ENCODE data around the gene PDZD7.
A peak's percentile ranks its signal among the peaks of the same experiment; 100 is the strongest.

The PDZD7 gene

GRCh38 chr10:101011517-101012423, 19.2 kb downstream of the PDZD7 start:
- no peak for DNase-seq
- H3K9me3 Mint-ChIP-seq = no peaks in the 10 kb centered on the region

DNA sequence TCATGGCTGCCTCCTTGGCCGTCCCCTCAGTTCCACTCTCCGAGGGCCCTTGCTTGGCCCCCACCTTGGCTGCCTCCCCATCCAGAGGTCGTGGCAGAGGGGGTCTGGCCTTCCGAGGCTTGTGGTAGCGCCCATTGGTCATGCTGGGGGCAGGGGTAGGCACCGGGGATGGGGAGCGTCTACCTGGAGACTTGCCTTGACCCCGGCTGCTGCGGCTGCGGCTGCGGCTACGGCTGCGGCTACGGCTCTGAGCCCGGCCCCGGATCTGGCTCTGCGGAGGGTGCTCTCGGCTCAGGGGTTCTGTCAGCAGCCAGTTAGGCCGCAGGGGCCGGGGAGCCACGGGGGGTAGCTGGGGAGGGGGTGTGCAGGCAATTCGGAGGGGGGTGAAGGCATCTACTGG, 20.6 kb downstream of the PDZD7 start:
- no peak overlapping the region for H3K4me3 Mint-ChIP-seq
- peaks cover 8% of the 10 kb centered on the region for H3K27me3 Mint-ChIP-seq
- peaks cover 26% of the 10 kb centered on the region for H3K4me1 Mint-ChIP-seq (ENCODE audit: low read depth)
- H3K9me3 Mint-ChIP-seq = no peaks in the 10 kb centered on the region
- peaks cover 15% of the 10 kb centered on the region for H3K36me3 Mint-ChIP-seq (ENCODE audit: low read depth)
- no peak overlapping the region for H3K27ac Mint-ChIP-seq
- no peak for DNase-seq

More at GRCh38 chr10:101011517-101012423, 19.2 kb downstream of the PDZD7 start:
- no peak overlapping the region for H3K27ac Mint-ChIP-seq
- H3K27me3 Mint-ChIP-seq = peaks cover 19% of the 10 kb centered on the region
- H3K4me1 Mint-ChIP-seq (ENCODE audit: low read depth) = peaks cover 29% of the 10 kb centered on the region
- peaks cover 4% of the 10 kb centered on the region for H3K36me3 Mint-ChIP-seq (ENCODE audit: low read depth)
- H3K4me3 Mint-ChIP-seq = no peak overlapping the region

DNA sequence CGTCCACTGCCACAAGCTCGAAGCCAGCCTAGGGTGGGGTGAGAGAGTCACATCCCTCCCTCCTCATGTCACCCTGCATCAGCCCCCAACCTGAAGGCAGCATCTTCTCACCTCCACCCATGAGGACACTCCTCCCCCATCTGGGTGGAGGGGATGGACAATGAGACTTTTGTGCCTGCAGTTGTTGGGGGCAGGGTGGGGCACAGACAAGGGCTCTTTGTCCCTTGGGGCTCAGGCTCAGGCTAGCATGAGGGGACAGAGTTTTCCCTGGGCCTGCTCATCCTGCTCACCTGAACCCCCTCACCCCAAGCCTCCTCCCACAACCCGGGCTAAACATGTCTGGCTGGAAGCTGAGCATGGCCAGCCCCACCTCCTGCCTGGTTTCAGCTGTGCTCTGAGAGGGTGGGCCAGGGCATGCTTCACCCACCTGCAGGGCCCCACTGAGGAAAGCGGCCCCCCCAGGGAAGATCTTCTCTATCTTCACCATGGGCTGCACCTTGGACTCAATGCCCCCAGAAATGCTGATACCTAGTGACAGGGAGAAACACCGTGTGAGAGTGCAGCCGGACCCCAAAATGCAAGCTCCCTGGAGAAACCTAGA, 22.0 kb downstream of the PDZD7 start:
- DNase-seq = no peak
- H3K4me1 Mint-ChIP-seq (ENCODE audit: low read depth) = peaks cover 12% of the 10 kb centered on the region
- no peaks in the 10 kb centered on the region for H3K27me3 Mint-ChIP-seq
- H3K36me3 Mint-ChIP-seq (ENCODE audit: low read depth) = peaks cover 19% of the 10 kb centered on the region
- no peak overlapping the region for H3K27ac Mint-ChIP-seq
- no peak overlapping the region for H3K4me3 Mint-ChIP-seq
- no peaks in the 10 kb centered on the region for H3K9me3 Mint-ChIP-seq

DNA sequence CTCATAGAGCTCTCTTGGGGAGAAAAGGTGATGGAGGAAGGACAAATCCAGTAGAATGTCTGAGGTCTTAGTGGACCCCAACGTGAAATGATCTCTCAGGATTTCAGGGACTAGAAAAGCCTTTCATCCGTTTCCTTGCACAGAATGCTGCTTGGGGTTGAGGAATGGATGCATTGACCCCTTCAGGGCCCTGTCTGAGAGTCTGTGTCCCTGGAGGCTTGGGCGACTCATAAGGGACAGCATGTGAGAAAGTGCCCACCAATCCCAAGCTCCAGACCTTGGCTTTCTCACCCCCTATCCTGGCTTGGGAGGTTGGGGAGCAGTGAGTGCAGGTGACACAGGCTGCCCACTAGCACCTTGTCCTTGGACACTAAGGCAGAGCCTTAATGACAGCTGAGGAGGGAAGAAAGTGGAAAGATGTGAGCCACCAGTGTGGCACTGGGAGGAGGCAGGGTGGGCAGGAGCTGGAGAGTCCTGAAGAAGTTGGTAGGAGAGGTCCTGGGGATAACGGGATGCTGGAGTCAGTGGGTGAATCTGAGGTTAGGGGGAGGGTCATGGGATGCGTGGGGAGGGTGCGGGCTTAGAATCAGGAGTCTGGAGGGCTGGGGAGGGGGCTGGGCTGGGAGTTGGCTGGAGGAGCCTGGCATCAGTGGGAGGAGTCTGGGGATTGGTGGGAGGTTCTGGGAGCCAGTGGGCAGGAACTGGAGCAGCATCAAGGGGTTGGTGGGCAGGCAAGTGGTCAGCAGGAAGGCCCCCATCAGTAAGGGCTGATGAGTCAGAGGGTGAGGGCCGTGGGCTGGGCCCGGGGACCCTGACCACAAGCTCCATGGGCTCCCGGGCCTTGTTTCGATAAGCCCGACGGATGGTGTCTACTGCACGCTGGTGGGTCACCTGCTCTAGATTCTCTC, 22.8 kb downstream of the PDZD7 start:
- Mint-ChIP-seq H3K9me3 (no peaks in the 10 kb centered on the region), H3K36me3 (ENCODE audit: low read depth) (peaks cover 20% of the 10 kb centered on the region), H3K27ac (no peak overlapping the region), H3K4me3 (no peak overlapping the region), H3K27me3 (no peaks in the 10 kb centered on the region), H3K4me1 (ENCODE audit: low read depth) (peaks cover 7% of the 10 kb centered on the region)
- DNase-seq = no peak

DNA sequence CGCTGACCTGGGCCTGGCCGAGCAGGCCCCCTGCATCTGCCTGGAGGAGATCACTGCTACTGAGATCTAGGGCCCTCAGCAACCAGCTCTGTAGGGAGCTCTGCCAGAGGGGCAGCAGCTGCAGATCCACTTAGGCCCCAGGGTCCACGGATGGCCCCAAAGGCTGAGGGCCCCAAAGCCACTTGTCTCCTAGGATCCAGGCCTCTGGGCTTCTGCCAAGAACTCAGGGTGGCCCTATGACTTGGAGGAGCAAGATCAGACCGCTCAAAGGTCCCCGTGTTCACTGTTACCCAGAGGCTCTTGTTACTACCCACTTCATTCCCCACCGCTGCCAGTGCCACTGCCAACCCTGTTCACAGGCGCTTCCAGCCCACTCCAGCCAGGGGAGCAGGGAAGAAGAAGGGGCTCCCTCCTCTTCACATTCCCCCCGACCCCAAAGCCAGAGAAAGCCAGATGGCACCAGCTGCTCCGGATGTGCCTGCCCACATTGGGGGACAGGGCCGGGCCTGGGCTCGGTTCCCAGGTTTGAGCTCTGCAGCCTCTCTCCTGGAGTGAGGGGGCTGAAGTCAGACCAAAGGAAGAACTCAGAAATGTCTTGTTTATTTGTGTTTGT, 23.7 kb downstream of the PDZD7 start:
- Mint-ChIP-seq H3K36me3 (ENCODE audit: low read depth) (peaks cover 21% of the 10 kb centered on the region), H3K4me3 (no peak overlapping the region), H3K27me3 (no peaks in the 10 kb centered on the region), H3K27ac (no peak overlapping the region), H3K4me1 (ENCODE audit: low read depth) (no peaks in the 10 kb centered on the region), H3K9me3 (no peaks in the 10 kb centered on the region)
- DNase-seq = no peak

- H3K27ac Mint-ChIP-seq = no peak overlapping the region
- no peaks in the 10 kb centered on the region for H3K9me3 Mint-ChIP-seq
- H3K4me1 Mint-ChIP-seq (ENCODE audit: low read depth) = no peaks in the 10 kb centered on the region
- DNase-seq = no peak
- no peak overlapping the region for H3K4me3 Mint-ChIP-seq
- H3K27me3 Mint-ChIP-seq = no peaks in the 10 kb centered on the region
- peaks cover 21% of the 10 kb centered on the region for H3K36me3 Mint-ChIP-seq (ENCODE audit: low read depth)
These were observed 24.3 kb downstream of the PDZD7 start for GRCh38 chr10:101006593-101007098.

GRCh38 chr10:101005869-101006567, 24.9 kb downstream of the PDZD7 start:
- H3K27me3 Mint-ChIP-seq = no peaks in the 10 kb centered on the region
- no peak overlapping the region for H3K27ac Mint-ChIP-seq

GRCh38 chr10:101005361-101005760, 25.6 kb downstream of the PDZD7 start:
- H3K4me3 Mint-ChIP-seq = no peak overlapping the region
- H3K4me1 Mint-ChIP-seq (ENCODE audit: low read depth) = peaks cover 7% of the 10 kb centered on the region
- H3K36me3 Mint-ChIP-seq (ENCODE audit: low read depth) = peaks cover 21% of the 10 kb centered on the region
- no peak overlapping the region for H3K27ac Mint-ChIP-seq
- H3K27me3 Mint-ChIP-seq = no peaks in the 10 kb centered on the region
- H3K9me3 Mint-ChIP-seq = no peaks in the 10 kb centered on the region
- DNase-seq = no peak

More at GRCh38 chr10:101005869-101006567, 24.9 kb downstream of the PDZD7 start:
- no peak for DNase-seq
- Mint-ChIP-seq H3K36me3 (ENCODE audit: low read depth) (peaks cover 21% of the 10 kb centered on the region), H3K4me3 (no peak overlapping the region), H3K4me1 (ENCODE audit: low read depth) (peaks cover 2% of the 10 kb centered on the region), H3K9me3 (no peaks in the 10 kb centered on the region)

GRCh38 chr10:101003639-101004206, 27.2 kb downstream of the PDZD7 start:
- H3K4me1 Mint-ChIP-seq (ENCODE audit: low read depth) = peaks cover 12% of the 10 kb centered on the region
- H3K4me3 Mint-ChIP-seq = no peak overlapping the region
- no peaks in the 10 kb centered on the region for H3K9me3 Mint-ChIP-seq
- H3K36me3 Mint-ChIP-seq (ENCODE audit: low read depth) = peaks cover 21% of the 10 kb centered on the region
- no peaks in the 10 kb centered on the region for H3K27me3 Mint-ChIP-seq
- no peak overlapping the region for H3K27ac Mint-ChIP-seq
- no peak for DNase-seq

GRCh38 chr10:101002456-101002855, 28.5 kb downstream of the PDZD7 start:
- H3K4me1 Mint-ChIP-seq (ENCODE audit: low read depth) = peaks cover 21% of the 10 kb centered on the region
- no peak for DNase-seq
- no peaks in the 10 kb centered on the region for H3K9me3 Mint-ChIP-seq
- H3K4me3 Mint-ChIP-seq = no peak overlapping the region
- no peaks in the 10 kb centered on the region for H3K27me3 Mint-ChIP-seq
- no peak overlapping the region for H3K27ac Mint-ChIP-seq
- peaks cover 21% of the 10 kb centered on the region for H3K36me3 Mint-ChIP-seq (ENCODE audit: low read depth)

DNA sequence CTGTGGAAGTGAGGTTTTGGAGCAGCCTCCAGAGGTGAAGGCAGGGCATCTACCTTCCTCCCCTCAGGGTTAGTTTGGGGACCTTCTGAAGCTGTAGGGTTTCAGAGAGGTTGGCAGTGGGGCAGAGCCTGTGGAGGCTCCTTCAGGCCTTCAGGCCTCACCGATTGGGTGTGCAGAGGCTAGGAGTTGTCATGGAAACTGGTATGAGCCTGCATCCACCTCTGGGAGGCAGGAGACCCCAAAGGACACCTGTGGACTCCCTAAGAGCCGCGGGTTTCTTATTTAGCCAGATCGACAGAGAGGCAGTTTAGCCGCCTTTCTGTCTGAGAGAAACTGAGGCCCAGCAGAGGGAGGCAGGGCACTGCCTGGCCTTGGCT, 29.3 kb downstream of the PDZD7 start:
- DNase-seq = no peak
- H3K9me3 Mint-ChIP-seq = no peaks in the 10 kb centered on the region
- H3K4me3 Mint-ChIP-seq = no peak overlapping the region
- no peak overlapping the region for H3K27ac Mint-ChIP-seq
- H3K36me3 Mint-ChIP-seq (ENCODE audit: low read depth) = peaks cover 19% of the 10 kb centered on the region
- H3K4me1 Mint-ChIP-seq (ENCODE audit: low read depth) = peaks cover 24% of the 10 kb centered on the region
- no peaks in the 10 kb centered on the region for H3K27me3 Mint-ChIP-seq

DNA sequence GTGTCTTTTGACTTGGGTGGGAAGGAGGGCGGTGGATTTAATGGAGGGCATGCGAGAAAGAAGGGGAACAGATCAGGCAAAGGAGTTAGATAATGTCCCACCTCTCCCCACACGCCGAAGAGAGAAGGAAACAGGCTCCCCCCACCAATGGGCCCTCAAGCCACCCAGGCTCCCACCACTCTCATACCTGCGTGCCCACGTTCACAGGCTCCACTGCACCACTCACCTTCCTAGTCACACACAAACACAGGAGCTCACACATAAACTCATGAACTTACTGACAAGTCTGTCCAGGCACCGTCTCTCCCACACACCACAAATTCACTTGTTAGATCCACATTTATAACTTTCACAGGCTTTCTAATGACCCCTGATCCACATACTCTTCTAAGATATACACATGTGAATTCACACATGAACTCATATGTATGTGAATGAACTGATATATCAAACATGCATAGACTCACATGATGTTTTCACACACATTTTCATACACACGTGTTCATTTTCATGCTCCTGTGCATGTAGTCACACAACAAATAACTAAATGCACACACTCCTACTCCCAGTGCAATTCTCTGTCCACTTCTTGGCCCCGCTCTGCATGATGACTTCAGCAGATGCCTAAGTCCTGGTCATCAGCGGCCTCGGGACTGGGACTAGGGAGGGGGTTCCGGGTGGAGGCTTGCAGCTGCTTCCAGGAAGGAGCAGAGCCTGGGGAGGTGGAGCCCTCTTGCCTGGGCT, 29.8 kb downstream of the PDZD7 start:
- peak overlapping the region; percentile 34 for H3K27ac Mint-ChIP-seq
- no peak for DNase-seq
- H3K4me1 Mint-ChIP-seq (ENCODE audit: low read depth) = peaks cover 29% of the 10 kb centered on the region
- H3K9me3 Mint-ChIP-seq = no peaks in the 10 kb centered on the region
- H3K4me3 Mint-ChIP-seq = peak overlapping the region; percentile 43
- no peaks in the 10 kb centered on the region for H3K27me3 Mint-ChIP-seq
- H3K36me3 Mint-ChIP-seq (ENCODE audit: low read depth) = peaks cover 20% of the 10 kb centered on the region

Data from activated T-cell treated with anti-CD3 and anti-CD28 coated beads, Interleukin-2, amount 50 U/mL, for 24 hours (primary cell).